Measurements from ENCODE around the gene BMP2K.

BMP2K gene

DNA sequence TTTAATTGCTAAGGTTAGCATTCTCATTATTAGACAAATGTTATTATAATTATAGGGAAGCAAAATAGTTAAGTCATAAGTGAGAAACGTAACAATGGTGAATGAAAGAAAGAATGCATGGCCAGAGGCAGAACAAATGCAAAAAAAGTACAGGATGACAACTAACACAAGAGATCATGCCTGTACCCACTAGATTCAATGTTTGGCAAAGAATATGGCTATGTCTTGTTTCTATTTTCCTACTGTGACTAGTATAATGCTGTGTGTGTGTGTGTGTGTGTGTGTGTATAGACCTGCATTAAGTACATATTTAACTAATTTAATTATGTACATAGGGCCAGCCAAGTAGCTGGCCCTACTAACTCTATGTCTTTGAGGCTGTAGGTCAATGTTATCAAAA lies 12.9 kb upstream of the BMP2K start:
- TF ChIP-seq, protein P1, sequence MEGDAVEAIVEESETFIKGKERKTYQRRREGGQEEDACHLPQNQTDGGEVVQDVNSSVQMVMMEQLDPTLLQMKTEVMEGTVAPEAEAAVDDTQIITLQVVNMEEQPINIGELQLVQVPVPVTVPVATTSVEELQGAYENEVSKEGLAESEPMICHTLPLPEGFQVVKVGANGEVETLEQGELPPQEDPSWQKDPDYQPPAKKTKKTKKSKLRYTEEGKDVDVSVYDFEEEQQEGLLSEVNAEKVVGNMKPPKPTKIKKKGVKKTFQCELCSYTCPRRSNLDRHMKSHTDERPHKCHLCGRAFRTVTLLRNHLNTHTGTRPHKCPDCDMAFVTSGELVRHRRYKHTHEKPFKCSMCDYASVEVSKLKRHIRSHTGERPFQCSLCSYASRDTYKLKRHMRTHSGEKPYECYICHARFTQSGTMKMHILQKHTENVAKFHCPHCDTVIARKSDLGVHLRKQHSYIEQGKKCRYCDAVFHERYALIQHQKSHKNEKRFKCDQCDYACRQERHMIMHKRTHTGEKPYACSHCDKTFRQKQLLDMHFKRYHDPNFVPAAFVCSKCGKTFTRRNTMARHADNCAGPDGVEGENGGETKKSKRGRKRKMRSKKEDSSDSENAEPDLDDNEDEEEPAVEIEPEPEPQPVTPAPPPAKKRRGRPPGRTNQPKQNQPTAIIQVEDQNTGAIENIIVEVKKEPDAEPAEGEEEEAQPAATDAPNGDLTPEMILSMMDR (conservative IDR thresholded peaks at IDR 0.05; ENCODE audit: control insufficient read depth, insufficient read depth, low read depth, low read length): no peak
- no peak for DNase-seq (ENCODE audit: low read depth)
- H3K4me3 ChIP-seq (ENCODE audit: control insufficient read depth, low read depth, low read length): no peak overlapping the region

DNA sequence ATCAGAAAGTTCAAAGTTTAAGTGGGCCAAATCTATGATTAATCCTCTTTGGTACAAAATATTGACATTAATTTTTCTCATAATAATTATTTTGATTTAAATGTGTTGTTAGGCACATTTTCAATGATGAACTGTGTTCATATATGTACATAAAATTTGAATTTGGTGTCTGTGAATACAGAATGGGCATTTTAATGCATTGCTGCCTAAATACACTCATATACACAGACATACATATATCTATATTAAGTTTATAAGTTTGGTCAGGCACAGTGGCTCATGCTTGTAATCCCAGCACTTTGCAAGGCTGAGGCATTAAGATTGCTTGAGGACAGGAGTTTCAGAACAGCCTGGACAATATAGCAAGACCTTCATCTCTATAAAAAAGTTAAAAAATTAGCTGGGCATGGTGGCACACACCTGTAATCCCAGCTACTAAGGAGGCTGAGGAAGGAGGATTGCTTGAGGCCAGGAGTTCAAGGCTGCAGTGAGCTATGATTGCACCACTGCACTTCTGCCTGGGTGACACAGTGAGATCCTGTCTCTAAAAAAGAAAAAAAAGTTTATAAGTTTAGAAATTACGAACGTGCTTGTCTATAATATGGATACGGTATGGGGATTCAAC lies 12.3 kb upstream of the BMP2K start:
- TF ChIP-seq, protein P1 (conservative IDR thresholded peaks at IDR 0.05; ENCODE audit: control insufficient read depth, insufficient read depth, low read depth, low read length): no peak
- no peak overlapping the region for H3K4me3 ChIP-seq (ENCODE audit: control insufficient read depth, low read depth, low read length)
- DNase-seq (ENCODE audit: low read depth): no peak

DNA sequence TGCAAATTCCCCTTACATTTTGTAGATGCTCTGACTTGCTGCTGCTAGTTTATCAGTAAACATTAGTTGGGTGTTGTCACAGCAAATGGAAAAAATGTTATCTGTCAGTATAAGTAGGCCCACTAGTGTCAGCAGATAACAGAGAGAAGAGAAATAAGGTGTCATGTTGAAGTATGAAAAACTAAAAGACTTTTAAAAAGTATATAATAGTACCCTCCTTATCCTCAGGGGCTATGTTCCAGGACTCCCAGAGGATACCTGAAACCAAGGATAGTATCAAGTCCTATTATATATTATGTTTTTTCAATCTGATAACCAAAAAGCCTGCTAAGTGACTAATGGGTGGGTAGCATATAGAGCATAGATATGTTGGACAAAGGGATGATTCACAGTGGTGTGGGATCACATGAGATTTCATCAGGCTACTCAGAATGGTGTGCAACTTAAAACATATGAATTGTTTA lies 11.6 kb upstream of the BMP2K start:
- DNase-seq (ENCODE audit: low read depth): peak; percentile 76
- TF ChIP-seq, protein P1 (conservative IDR thresholded peaks at IDR 0.05; ENCODE audit: control insufficient read depth, insufficient read depth, low read depth, low read length): no peak

DNA sequence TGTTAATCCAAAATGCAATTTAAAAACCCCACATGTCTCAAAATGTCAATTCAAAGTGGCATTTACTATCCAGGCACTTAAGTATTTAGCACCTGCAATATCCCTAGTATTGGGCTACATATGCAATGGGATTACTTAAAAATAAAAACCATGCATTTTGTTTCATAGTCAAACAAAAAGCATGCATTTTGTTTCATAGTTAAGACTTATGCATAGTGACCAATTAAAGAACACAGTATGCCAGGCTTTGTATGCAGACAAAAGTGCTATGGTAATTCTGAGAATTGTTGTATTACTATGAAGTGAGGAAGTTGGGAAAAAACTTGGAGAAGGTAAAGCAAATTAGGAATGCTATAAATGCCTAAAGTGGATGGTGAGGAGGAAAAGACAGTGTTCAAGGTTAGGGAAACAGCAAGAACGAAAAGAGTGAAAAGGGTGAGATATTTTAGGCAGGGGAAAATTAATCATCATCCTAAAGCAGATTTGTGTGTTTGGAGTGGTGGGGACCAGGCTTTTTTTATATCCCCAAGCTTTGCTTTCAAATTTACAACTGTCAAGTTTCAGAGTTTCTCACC lies 10.6 kb upstream of the BMP2K start:
- H3K4me3 ChIP-seq (ENCODE audit: control insufficient read depth, low read depth, low read length): no peak overlapping the region
- no peak for DNase-seq (ENCODE audit: low read depth)
- TF ChIP-seq, protein P1 (conservative IDR thresholded peaks at IDR 0.05; ENCODE audit: control insufficient read depth, insufficient read depth, low read depth, low read length): no peak

More for the DNA sequence above, 11.6 kb upstream of the BMP2K start:
- H3K4me3 ChIP-seq (ENCODE audit: control insufficient read depth, low read depth, low read length): no peak overlapping the region

DNA sequence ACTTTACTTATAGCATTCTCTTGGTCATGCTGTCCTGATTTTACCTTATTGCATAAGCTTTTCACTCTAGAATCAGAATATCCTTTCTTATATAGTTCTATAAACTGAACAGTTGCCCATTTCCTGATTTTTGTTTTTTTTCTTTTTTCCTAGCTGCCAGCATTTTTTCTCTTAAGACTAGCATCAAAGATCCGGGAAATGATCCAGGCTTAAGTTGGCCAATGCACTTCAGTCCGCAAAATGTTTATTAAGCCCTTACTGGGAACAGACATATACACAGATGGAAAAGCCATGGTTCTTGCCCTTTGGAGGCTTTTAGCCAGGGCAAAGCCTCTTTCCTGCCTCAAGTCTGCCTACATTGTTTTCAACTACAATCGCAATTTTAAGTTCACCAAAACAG lies 10.1 kb upstream of the BMP2K start:
- DNase-seq (ENCODE audit: low read depth): peak; percentile 84
- TF ChIP-seq, protein P1 (conservative IDR thresholded peaks at IDR 0.05; ENCODE audit: control insufficient read depth, insufficient read depth, low read depth, low read length): no peak
- no peak overlapping the region for H3K4me3 ChIP-seq (ENCODE audit: control insufficient read depth, low read depth, low read length)

DNA sequence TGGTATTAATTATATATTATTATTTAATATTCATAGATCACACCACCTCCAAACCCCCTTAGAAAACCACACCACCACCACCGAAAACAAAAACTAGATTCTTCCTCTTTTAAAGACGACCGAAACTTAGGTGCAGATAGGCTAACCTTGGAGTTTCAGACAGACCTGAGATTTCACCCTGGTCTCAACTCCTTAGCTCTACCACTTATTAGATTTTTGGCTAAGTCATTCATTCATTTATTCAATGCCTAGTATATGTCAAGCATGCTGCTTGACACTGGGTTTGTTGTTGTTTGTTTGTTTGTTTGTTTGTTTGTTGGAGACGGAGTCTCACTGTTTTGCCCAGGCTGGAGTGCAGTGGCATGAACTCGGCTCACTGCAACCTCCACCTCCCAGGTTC lies 9.5 kb upstream of the BMP2K start:
- H3K4me3 ChIP-seq (ENCODE audit: control insufficient read depth, low read depth, low read length): no peak overlapping the region
- TF ChIP-seq, protein P1 (conservative IDR thresholded peaks at IDR 0.05; ENCODE audit: control insufficient read depth, insufficient read depth, low read depth, low read length): no peak
- DNase-seq (ENCODE audit: low read depth): no peak

Data from fibroblast of mammary gland (primary cell).